Activated CD4-positive, alpha-beta T cell treated with anti-CD3 and anti-CD28 coated beads, Interleukin-2, amount 50 U/mL, for 4 hours (primary cell): ENCODE results near the gene RAB5A.
A peak's percentile ranks its signal among the peaks of the same experiment; 100 is the strongest.
"Not testable (repeated sequence)": the region's sequence is repeated elsewhere in the genome, so short reads cannot be mapped to it uniquely, and the experiment has no call there.

Source experiments
- DNase-seq, 2 experiments: peaks; one replicate each; pipeline ENCODE4 v3.0.0-alpha.2; 2020

The RAB5A gene, protein sequence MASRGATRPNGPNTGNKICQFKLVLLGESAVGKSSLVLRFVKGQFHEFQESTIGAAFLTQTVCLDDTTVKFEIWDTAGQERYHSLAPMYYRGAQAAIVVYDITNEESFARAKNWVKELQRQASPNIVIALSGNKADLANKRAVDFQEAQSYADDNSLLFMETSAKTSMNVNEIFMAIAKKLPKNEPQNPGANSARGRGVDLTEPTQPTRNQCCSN

DNA sequence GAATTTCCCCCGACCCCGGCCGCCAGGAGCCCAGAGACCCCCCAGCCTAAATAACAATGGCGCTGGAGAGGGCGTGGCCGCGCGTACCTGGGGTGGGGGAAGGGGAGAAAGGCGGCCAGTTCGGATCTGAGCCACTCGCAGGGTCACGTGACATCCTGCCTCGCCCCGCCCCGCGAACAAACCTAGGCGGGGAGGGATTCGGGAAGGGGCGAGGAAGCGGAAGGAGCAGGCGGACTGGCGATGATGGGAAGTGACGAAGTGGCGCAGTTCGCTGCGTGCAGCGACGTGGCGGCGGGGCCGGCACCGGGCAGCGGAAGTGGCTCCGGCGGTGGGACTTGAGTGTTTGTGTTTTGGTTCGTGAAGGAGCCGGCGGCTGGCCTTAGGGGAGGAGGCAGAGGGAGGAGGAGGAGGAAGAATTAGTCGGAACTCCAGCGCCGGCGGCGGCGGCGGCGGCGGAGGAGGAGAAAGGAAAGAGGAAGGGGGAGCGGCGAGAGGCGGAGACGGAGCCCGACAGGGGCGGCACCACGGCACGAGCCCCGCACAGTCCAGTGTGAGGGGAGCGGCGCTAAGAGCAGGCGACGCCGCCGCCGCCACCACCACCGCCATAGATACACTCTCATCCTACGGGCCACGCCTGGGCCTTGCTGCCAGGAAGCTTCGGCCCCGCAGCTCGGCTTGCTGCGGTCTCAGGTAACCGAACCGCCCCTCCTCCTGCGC lies at the start of gene RAB5A:
RAB5A (plus strand) TSS at position 266 of the 717 bp plus-strand sequence. CDS start 3,802 bp downstream, outside the sequence.
- peak; percentile 95 to 96 for DNase-seq

GRCh38 chr3:19898721-19899120 lies 48.2 kb upstream of the RAB5A start:
- no peak for DNase-seq

- DNase-seq = no peak
Observed at GRCh38 chr3:19899264-19899663, 47.6 kb upstream of the RAB5A start.

DNA sequence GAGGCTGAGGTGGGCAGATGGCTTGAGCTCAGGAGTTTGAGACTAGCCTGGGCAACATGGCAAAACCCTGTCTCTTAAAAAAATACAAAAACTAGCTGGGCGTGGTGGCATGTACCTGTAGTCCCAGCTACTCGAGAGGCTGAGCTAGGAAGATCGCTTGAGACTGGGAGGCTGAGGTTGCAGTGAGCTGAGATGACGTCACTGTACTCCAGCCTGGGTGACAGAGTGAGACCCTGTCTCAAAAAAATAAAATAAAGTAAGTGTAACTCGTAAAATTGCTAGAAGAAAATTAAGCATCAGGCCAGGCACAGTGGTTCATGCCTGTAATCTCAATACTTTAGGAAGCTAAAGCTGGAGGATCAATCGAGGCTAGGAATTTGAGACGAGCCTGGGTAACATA lies 47.1 kb upstream of the RAB5A start:
- DNase-seq = not testable (repeated sequence)

DNA sequence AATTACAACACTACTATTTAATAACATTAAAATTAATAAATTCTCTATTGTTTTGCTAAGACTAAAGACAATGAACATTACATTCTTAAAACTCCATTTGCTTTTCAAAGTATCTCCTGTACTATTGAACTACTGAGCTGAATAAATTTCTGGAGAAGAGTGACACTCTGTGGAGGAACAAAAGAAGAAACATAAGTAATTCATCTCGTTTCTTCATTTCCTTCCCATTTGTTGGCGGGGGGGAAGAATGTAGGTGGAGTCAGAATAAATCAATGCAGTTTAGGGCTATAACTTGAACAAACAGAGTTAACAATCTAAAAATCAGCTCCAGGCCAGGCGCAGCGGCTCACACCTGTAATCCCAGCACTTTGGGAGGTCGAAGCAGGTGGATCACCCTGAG lies 45.6 kb upstream of the RAB5A start:
- DNase-seq = no peak

DNA sequence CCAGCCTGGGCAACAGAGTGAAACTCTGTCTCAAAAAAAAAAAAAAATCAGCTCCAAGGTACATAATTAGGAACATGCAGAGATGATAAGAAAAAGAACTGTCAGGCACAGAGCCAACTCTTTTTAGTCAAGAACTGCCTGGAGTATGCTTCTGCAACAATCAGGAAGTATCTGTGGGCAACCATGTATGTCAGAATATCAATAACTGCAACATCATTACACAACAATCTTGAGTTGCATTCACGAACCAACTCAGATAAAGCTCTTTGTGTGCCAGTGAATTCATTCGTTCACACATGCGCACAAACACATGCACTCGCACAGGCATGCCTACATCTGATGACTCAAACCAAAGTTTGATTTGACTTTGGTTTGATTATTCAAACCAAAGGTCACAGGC lies 45.0 kb upstream of the RAB5A start:
- DNase-seq = no peak

DNA sequence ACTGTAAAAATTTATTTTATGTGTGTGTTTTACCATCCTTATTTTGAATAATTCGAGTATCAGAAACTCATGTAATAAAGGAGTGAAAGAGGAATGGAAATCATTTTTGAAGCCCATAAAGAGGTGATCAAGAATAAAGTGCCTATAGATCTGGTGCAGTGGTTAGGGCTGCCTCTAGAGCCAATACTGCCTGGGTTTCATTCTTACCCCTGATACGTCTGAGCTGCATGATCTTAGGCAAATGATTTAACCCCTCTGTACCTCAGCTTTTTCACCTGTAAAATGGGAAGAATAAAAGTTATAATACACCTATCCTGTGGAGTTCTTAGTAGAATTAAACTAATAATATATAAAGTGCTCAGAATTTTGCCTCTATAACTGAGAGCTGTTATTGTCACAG lies 43.2 kb upstream of the RAB5A start:
- DNase-seq = no peak

GRCh38 chr3:19907523-19907922 lies 39.4 kb upstream of the RAB5A start:
- no peak for DNase-seq

DNA sequence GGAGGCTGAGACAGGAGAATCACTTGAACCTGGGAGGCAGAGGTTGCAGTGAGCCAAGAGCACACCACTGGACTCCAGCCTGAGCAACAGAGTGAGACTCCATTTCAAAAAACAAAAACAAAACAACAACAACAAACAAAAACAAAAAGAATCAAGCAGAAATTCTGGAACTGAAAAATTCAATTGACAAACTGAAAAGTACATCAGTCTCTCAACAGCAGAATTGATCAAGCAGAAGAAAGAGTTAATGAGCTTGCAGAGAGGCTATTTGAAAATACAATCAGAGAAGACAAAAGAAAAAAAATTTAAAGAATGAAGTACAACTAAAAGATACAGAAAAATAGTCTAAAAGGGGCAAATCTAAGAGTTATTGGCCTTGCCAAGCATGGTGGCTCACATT lies 35.4 kb upstream of the RAB5A start:
- no peak for DNase-seq

- no peak for DNase-seq
Observed at GRCh38 chr3:19917167-19917566, 29.7 kb upstream of the RAB5A start.

- no peak for DNase-seq
Observed at GRCh38 chr3:19920401-19921080, 26.4 kb upstream of the RAB5A start.

GRCh38 chr3:19931180-19931692 lies 15.7 kb upstream of the RAB5A start:
- DNase-seq = no peak

- no peak for DNase-seq
Observed at GRCh38 chr3:19931767-19932188, 15.1 kb upstream of the RAB5A start.

DNA sequence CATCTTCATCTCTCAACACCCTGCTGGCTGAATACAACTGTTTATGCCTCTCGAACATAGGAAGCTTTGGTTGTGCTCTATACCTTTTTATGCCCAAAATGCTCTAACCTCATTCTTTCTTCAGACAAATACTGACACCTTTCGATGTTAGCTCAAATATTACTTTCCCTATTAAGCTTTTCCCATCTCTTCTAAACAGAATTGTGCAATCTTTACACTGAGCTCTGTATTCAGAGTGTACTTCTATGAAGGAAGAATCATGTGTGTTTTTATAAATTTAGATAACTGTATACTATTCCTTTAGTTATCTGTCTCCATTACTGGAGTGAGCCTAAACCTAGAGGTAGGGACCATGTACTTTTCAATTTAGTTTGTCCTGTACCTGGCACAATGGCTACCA lies 14.5 kb upstream of the RAB5A start:
- no peak for DNase-seq

GRCh38 chr3:19934098-19934566 lies 12.8 kb upstream of the RAB5A start, which contains the start of gene EFHB:
TSS of gene EFHB (minus strand) at chr3:19934217. CDS start at chr3:19934018, 199 bp downstream.
- no peak for DNase-seq

GRCh38 chr3:19937459-19938294 lies 9.2 kb upstream of the RAB5A start:
- DNase-seq = no peak

- DNase-seq = no peak
Observed at GRCh38 chr3:19938295-19938627, 8.6 kb upstream of the RAB5A start.

DNA sequence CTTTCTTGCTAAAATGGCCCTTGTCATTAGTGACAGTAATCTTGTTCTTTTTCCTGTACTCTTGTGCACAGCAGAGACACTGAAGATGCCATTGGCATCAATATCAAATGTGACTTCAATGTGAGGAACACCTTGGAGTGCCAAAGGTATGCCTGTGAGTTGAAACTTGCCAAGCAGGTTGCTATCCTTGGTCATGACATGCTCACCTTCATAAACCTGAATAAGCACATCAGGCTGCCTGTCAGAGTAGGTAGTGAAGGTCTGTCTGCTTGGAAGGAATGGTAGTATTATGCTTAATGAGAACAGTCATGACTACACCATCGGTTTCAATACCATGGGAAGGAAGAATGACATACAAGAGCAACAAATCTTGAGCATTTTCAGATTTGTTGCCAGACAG lies 6.3 kb upstream of the RAB5A start:
- DNase-seq = no peak

DNA sequence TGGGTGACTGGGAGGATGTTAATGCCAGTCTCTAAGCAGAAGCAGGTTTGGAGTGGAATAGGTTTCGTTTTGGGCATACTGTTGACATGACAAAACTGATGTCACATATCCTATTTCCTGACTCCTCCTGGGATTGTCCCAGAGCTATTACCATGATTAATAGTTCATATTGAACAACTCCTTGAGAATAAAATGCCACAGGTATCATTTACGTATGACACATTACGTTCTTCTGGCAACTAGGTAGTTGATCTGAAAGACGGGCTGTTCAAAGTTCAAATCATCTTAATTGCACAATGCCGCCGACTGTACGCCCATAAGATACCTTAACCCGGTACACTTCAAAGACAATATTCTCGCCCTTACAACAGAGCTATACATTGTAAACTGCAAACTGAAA lies 1.4 kb upstream of the RAB5A start:
- no peak for DNase-seq

DNA sequence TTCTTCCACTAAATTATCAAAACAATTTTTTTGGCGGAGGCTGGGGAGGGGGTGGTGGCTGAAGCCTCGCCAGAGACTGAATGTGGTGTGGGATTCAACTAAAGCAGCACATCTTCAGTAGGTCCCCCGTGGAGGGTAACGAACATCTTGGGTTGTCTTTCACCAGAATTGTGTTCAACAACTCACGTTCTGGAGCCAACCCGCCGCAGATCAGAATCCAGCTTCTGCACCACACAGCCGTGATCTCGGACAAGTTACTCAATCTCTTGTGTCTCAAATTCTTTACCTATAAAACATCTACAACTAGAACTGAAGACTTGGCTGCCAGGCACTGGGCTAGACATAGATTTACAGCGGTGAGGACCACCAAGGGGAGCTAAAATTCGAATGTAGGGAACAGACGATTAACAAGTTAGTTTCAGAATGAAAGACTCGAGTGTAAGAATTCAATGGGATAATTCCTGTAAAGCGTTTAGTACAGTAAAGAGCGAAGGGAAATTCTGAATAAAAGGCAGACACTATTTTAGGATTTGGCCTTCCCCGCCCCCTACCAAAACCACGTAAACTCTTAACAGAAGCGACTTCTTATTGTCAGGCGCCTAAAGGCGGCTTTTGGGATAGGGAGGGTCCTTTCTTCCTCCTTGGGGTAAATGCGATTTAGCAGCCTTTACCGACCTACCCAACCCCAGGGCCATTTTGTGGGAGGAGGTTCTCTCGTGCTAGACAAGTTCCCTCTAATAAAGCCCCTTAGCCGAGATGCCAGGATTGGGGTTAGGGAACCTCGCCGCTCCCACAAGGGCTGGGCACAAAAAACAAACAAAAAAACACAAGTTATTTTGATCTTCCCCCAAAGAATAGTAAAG lies 697 bp upstream of the RAB5A start:
- no peak for DNase-seq

DNA sequence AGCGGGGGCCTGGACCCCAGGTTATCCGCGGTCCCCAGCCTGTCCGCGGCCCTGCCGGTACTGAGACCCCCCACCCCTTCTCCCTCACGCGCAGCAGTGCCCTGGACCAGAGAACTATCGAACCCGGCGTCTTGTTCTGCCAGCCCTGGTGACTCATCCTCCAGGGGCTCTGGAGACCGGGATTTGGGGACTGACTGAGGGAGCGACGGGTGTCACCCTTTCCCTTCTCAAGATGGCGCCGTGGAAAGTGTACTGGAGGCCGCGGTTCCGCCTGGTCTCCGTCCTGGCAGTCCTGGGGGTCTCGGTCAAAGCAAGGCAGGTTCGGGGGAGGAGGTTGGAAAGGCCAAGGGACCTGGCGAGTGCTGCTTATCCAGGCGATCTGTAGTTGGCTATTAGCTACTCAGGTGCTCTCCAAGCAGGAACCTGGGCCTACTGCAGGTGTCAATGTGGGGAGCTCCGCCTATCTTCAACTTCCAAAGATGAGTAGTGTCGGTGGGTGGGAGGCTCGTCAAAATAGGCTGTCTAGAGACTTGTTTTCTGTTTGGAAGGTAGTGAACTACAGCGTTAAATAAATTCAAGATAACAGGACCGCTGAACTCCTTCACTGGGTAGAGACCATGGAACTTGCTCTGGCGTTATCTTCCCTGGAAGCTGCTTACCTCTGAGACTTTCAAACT lies 790 bp downstream of the RAB5A start:
- peak; percentile 49 to 50 for DNase-seq
